ENCODE measurements around the gene FGF12.

- TF ChIP-seq ZNF565 (CRISPR knock-in tag; conservative IDR thresholded peaks at IDR 0.05; ENCODE audit: low read depth) (no peak), OSR1 (CRISPR knock-in tag; IDR thresholded peaks at IDR 0.05) (no peak), ZFP3 (CRISPR knock-in tag; IDR thresholded peaks at IDR 0.05) (no peak), ZFP30 (CRISPR knock-in tag; IDR thresholded peaks at IDR 0.05) (no peak), BACH2 (CRISPR knock-in tag; IDR thresholded peaks at IDR 0.05; ENCODE audit: borderline replicate concordance) (no peak), ZNF8 (CRISPR knock-in tag; IDR thresholded peaks at IDR 0.05) (no peak), GLIS3 (CRISPR knock-in tag; IDR thresholded peaks at IDR 0.05) (no peak), CSRNP3 (CRISPR knock-in tag; IDR thresholded peaks at IDR 0.05) (no peak), ZNF70 (CRISPR knock-in tag; IDR thresholded peaks at IDR 0.05) (no peak), TSHZ2 (CRISPR knock-in tag; IDR thresholded peaks at IDR 0.05) (no peak)
These were observed 12.2 kb downstream of the FGF12 start for GRCh38 chr3:192715126-192715525.
